ENCODE data around the gene POU2AF1. TPM values are rescaled to one million over a fixed set of nuclear protein-coding genes. Genes with fewer than 3 reads are reported as not detected.

Gene POU2AF1
- total and polyA plus RNA-seq, 2 experiments from 2014 or later: not detected

- TF ChIP-seq, protein P1, sequence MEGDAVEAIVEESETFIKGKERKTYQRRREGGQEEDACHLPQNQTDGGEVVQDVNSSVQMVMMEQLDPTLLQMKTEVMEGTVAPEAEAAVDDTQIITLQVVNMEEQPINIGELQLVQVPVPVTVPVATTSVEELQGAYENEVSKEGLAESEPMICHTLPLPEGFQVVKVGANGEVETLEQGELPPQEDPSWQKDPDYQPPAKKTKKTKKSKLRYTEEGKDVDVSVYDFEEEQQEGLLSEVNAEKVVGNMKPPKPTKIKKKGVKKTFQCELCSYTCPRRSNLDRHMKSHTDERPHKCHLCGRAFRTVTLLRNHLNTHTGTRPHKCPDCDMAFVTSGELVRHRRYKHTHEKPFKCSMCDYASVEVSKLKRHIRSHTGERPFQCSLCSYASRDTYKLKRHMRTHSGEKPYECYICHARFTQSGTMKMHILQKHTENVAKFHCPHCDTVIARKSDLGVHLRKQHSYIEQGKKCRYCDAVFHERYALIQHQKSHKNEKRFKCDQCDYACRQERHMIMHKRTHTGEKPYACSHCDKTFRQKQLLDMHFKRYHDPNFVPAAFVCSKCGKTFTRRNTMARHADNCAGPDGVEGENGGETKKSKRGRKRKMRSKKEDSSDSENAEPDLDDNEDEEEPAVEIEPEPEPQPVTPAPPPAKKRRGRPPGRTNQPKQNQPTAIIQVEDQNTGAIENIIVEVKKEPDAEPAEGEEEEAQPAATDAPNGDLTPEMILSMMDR (conservative IDR thresholded peaks at IDR 0.05; ENCODE audit: low read depth in 2 of 2): no peak
- no peak for TF ChIP-seq NANOG (IDR thresholded peaks at IDR 0.05; ENCODE audit: borderline replicate concordance)
Observed at GRCh38 chr11:111344032-111344431, 35.0 kb downstream of the POU2AF1 start (continued).

DNA sequence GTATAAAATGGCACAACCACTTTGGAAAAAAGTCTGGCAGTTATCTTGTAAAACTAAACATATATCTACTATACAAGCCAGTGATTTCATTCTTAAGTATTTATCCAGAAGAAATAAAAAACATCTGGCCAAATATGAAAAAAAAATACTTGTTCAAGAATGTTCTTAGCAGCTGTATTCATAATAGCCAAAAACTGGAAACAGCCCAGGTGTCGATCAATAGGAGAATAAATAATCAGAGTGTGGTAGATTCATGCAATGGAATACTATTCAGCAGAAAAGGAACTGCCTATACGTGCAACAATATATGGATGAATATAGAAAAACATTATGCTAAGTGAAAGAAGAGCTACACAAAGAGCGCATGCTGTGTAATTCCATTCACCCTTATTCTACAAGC lies 36.7 kb downstream of the POU2AF1 start:
- Mint-ChIP-seq H3K27me3 (ENCODE audit: insufficient read depth, low read depth, poor library complexity) (peaks cover 4% of the 10 kb centered on the region), H3K4me3 (no peak overlapping the region), H3K36me3 (ENCODE audit: low read depth) (peaks cover 4% of the 10 kb centered on the region; the same call in 1 of the 3 replicates), H3K9me3 (peaks cover 9% of the 10 kb centered on the region; the same call in 2 of the 3 replicates), H3K4me1 (no peaks in the 10 kb centered on the region), H3K27ac (no peak overlapping the region)
- no peak for DNase-seq (ENCODE audit: low spot score)
- no peaks in the 10 kb centered on the region for H3K4me1 ChIP-seq (ENCODE audit: insufficient read depth)
- H3K36me3 ChIP-seq (ENCODE audit: insufficient read depth): no peaks in the 10 kb centered on the region
- H3K27ac ChIP-seq (ENCODE audit: low read depth): no peak overlapping the region
- H3K4me3 ChIP-seq: no peak overlapping the region
- no peak for TF ChIP-seq POLR2AphosphoS5 (IDR thresholded peaks at IDR 0.05; ENCODE audit: low read depth)
- TF ChIP-seq CREB1 (CRISPR knock-in tag; IDR thresholded peaks at IDR 0.05; ENCODE audit: low read depth): no peak
- no peak for TF ChIP-seq EZH2phosphoT487 (IDR thresholded peaks at IDR 0.05; ENCODE audit: unreplicated experiment)
- no peak for TF ChIP-seq NANOG (IDR thresholded peaks at IDR 0.05; ENCODE audit: borderline replicate concordance)
- TF ChIP-seq ETS1 (IDR thresholded peaks at IDR 0.05): no peak
- no peak for TF ChIP-seq JUNB (IDR thresholded peaks at IDR 0.05; ENCODE audit: unreplicated experiment)
- no peak for TF ChIP-seq ZNF114 (CRISPR knock-in tag; IDR thresholded peaks at IDR 0.05)
- TF ChIP-seq EZH2 (IDR thresholded peaks at IDR 0.05; ENCODE audit: low read depth, unreplicated experiment): no peak
- no peaks in the 10 kb centered on the region for H3F3A ChIP-seq (replicated peaks; ENCODE audit: low read depth)
- no peak overlapping the region for H3K4me2 ChIP-seq
- no peaks in the 10 kb centered on the region for H3K27me3 ChIP-seq (ENCODE audit: insufficient read depth)
- H3K79me2 ChIP-seq (replicated peaks; ENCODE audit: insufficient read depth): no peaks in the 10 kb centered on the region
- peaks cover 8% of the 10 kb centered on the region; the same call in 1 of the 2 replicates for H3K9me2 ChIP-seq (ENCODE audit: insufficient read depth)
- H4K20me1 ChIP-seq (replicated peaks; ENCODE audit: insufficient read depth): no peaks in the 10 kb centered on the region
- no peak for ATAC-seq
- no peak overlapping the region for H2AFZ ChIP-seq

- H3K9me3 Mint-ChIP-seq: peaks cover 9% of the 10 kb centered on the region; the same call in 2 of the 3 replicates
- no peak overlapping the region for H3K4me3 Mint-ChIP-seq
- Histone ChIP-seq H3K9me2 (ENCODE audit: insufficient read depth) (peaks cover 8% of the 10 kb centered on the region; the same call in 1 of the 2 replicates), H2AFZ (no peak overlapping the region), H3K79me2 (replicated peaks; ENCODE audit: insufficient read depth) (no peaks in the 10 kb centered on the region), H3K27me3 (ENCODE audit: insufficient read depth) (no peaks in the 10 kb centered on the region), H4K20me1 (replicated peaks; ENCODE audit: insufficient read depth) (no peaks in the 10 kb centered on the region), H3F3A (replicated peaks; ENCODE audit: low read depth) (no peaks in the 10 kb centered on the region), H3K27ac (ENCODE audit: low read depth) (no peak overlapping the region), H3K4me2 (no peak overlapping the region), H3K36me3 (ENCODE audit: insufficient read depth) (no peaks in the 10 kb centered on the region), H3K4me3 (no peak overlapping the region), H3K4me1 (ENCODE audit: insufficient read depth) (peaks cover 7% of the 10 kb centered on the region; the same call in 1 of the 2 replicates)
- H3K36me3 Mint-ChIP-seq (ENCODE audit: low read depth): peaks cover 4% of the 10 kb centered on the region; the same call in 1 of the 3 replicates
- H3K4me1 Mint-ChIP-seq: peaks cover 16% of the 10 kb centered on the region
- DNase-seq (ENCODE audit: low spot score) (no peak), ATAC-seq (no peak)
- peaks cover 4% of the 10 kb centered on the region for H3K27me3 Mint-ChIP-seq (ENCODE audit: insufficient read depth, low read depth, poor library complexity)
- TF ChIP-seq POLR2AphosphoS5 (IDR thresholded peaks at IDR 0.05; ENCODE audit: low read depth) (no peak), ETS1 (IDR thresholded peaks at IDR 0.05) (no peak), CREB1 (CRISPR knock-in tag; IDR thresholded peaks at IDR 0.05; ENCODE audit: low read depth) (no peak)
- no peak overlapping the region for H3K27ac Mint-ChIP-seq
Observed at GRCh38 chr11:111339758-111340388, 39.2 kb downstream of the POU2AF1 start.

Data from GM23338 (cell line).